NB4 (cell line): ENCODE results near the gene ERBB4.

Experiments
- MYC ChIP-seq: IDR thresholded peaks from 2 replicates; pipeline ENCODE4 v1.6.1; 2011; ENCODE audit warnings: low read depth, low read length
- TF ChIP-seq, protein P1 (sequence below): IDR thresholded peaks from one replicate; pipeline ENCODE4 v1.5.1; 2012; ENCODE audit warnings: low read depth, low read length

DNA sequence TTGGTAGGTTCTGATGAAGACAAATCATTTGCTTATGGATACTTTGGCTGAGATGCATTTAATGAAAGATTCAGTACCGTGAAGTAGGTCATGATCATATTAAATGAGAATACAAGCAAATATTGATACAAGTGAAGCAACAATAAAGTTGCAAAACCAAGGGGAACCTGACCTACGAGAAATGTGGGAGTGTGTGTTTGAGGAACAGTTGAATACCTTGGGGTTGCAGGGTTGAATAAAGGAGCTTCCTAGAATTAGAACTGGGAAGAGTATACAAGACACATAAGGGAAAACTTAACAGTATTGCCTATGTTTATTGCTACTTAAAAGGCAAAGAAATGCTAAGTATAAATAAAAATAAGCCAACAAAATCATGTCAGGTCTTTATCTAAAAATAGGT, 702.9 kb downstream of the ERBB4 start:
- TF ChIP-seq, protein P1, sequence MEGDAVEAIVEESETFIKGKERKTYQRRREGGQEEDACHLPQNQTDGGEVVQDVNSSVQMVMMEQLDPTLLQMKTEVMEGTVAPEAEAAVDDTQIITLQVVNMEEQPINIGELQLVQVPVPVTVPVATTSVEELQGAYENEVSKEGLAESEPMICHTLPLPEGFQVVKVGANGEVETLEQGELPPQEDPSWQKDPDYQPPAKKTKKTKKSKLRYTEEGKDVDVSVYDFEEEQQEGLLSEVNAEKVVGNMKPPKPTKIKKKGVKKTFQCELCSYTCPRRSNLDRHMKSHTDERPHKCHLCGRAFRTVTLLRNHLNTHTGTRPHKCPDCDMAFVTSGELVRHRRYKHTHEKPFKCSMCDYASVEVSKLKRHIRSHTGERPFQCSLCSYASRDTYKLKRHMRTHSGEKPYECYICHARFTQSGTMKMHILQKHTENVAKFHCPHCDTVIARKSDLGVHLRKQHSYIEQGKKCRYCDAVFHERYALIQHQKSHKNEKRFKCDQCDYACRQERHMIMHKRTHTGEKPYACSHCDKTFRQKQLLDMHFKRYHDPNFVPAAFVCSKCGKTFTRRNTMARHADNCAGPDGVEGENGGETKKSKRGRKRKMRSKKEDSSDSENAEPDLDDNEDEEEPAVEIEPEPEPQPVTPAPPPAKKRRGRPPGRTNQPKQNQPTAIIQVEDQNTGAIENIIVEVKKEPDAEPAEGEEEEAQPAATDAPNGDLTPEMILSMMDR: no peak
- TF ChIP-seq MYC: no peak
